Left renal cortex interstitium (tissue), 4 donors: ENCODE measurements around the gene FICD. TPM values are rescaled to one million over a fixed set of nuclear protein-coding genes. Genes with fewer than 3 reads are reported as not detected.
A peak's percentile ranks its signal among the peaks of the same experiment; 100 is the strongest.
"Not testable (repeated sequence)": the region's sequence is repeated elsewhere in the genome, so short reads cannot be mapped to it uniquely, and the experiment has no call there.

Experiments used
- DNase-seq, 4 donors: peaks; one replicate each; pipeline ENCODE4 v3.0.0-alpha.2; 2013; ENCODE audit warnings: low read depth in 4 of 4, low spot score in 2 of 4, missing footprints in 1 of 4
- polyA plus RNA-seq, 4 donors: library from polyadenylated mRNA; unstranded; fragments of 120-200 nt; gene quantifications; one replicate each; pipeline ENCODE4 v1.2.1, GENCODE V29; 2013; ENCODE audit not compliant: insufficient read length in 4 of 4

FICD gene
- 1 to 10 TPM; 3.5 to 4.3 (median 4.0) TPM for polyA plus RNA-seq

DNA sequence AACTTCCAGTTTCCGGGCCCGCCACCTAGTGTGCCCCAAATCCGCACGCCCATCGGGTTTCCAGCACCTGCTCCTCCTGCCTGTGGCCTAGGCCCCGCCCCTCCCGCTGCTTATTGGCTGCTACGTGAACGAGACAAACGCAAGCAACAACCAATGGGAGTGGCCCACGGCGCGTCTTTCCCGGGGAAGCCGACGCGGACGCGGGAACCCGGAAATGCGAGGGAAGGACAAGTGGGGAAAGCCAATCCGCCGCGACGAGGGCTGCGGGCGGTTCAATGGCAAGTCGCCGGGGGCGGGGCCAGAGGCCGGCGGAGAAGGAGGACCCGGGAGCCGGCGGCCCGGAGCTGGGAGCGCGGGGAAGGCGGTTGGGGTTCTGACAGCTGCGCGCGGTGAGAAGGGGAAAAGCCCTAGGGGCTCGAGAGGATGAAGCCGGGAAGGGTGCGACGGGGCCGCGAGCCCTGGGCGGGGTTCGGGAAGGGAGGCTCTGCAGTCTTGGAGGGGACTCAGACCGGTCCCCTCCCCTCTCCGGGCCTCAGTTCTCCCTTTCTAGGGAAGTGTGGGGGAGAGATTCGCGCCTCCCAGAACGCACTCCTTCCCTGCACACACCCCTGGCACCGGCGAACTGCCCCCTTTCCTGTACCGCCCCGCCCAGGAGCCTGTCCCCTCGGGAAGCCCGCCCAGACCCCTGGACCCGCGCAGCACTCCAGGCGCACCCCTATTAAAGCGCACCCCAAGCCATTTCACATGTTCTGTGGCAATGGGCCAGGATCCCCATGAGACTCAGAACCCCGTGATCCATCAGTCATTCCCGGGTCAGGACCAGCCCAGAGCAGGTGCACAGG is at the start of gene FICD:
TSS of gene FICD (plus strand) at position 305 of the 842 bp plus-strand sequence. CDS start 1,696 bp downstream, outside the sequence.
- DNase-seq: peak; percentile 84 to 98 (median 94)

GRCh38 chr12:108465417-108465816 is 49.7 kb upstream of the FICD start:
- DNase-seq: no peak

DNA sequence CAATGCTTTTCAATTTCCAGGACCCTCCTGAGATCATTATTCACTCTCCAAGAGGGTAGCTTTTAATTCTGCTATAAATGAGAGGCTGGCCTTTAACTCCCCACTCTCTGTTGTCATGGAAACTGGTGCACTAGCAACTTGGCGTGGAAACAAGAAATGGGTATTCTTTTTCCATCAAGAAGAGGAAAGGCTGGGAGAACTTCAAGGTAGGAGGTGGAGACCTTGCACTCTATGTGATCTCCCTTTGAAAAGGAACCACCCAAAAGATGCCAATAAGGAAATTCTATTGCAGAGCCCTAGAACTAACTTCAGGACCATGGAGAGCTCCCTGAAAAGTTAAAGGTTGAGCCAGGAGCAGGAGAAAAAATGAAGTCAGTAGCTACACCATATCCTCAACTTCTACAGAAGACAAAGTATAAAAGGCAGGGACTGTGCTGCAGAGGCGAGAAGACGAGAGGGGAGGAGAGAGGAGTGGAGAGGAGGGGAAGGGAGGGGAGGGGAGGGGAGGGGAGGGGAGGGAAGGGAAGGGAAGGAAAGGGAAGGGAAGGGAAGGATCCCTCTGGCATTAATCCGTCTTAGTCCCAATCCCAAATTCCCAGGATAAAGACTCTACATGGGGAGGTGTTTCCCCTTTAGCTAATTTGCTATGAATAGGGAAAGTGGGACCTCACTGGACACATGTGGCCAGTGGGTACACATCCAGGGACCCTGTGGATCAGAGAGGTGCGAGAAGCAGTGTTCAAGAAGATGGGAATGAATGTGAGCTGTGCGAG is 46.7 kb upstream of the FICD start:
- peak in 1 of 4 donors; percentile 66 for DNase-seq

DNA sequence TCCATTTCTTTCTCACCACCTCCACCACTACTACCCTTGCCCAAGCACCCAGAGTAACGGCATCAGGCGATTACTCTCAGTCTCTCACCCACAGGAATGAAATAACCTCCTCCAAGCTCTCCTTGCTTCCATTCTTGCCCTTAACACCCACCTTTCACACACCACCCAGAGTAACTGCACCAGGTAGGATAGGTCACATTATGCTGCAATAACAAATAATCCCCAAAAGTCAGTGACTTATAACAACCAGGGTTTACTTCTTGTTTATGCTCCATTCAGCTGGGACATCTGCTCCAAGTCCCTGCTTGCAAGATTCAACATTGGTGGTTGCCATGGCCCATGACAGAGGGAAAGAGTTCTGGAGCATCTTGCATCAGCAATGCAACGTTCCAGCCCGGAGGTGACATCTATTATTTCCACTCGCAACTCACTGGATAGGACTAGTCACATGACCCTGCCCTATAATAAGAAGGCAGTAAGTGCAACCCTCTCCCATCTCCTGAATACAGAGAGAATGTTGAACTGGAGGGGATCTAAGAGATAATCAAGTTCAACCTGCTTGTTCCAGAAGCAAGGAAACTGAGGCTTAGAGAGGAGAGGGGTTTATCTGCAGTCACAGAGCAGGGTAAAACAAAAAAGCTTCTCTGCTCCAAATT is 41.5 kb upstream of the FICD start:
- no peak for DNase-seq

DNA sequence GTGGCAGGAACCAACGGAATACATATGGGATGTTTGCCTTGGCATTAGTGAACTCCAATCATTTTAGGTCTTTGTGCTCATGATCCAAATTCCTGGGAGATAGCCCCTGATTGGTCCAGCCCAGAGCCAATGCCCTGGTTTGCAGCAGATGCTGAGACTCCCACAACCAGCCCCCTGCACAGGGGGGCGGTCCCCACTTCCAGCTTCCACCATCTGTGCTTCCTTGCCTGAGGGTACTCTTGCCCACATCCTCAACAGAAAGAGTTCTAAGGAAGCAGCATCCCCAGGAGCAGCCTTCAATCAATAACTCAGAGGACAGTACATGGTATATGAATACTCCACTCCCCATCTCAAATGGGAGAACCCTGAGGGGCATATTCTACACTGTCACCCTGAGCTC is 39.7 kb upstream of the FICD start:
- DNase-seq: no peak

DNA sequence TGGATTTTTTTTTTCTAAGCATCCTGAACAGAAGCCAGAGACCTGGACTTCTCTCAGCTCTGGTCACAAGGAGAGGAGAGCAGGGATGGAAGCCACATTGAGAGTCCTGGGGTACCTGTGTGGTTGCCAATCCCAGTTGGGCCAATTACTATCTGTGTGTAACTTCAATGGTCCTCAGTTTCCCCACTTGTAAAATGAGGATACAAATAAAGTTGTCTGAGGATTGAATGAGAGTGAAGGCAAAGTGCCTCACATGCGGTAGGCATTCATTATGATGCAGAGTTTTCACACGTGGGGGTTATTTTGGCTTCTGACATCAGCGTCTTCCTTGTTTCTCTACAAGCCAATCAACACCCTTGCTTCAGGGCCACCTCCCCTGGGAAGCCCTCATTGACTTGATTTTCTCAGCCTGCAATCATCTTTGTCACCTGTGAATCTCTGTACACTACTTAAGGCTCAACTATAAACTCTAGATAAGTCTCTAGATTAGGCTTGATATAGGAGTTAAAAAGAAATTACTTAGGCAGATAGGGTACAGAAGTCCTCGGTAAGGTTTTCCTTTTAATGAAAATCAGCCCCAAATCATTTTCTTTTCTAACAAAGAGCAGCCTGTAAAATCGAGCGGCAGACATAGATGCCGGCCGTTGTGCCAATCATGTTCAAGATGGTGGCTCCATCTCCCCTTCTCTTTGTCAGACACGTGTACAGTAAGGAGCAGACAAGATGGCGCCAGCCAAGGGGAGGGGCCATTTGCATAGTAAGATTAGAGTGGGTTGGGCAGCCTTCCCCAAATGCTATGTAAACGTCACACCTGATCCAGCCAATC is 37.8 kb upstream of the FICD start:
- no peak for DNase-seq

GRCh38 chr12:108477881-108478259 is 37.2 kb upstream of the FICD start:
- DNase-seq: no peak

DNA sequence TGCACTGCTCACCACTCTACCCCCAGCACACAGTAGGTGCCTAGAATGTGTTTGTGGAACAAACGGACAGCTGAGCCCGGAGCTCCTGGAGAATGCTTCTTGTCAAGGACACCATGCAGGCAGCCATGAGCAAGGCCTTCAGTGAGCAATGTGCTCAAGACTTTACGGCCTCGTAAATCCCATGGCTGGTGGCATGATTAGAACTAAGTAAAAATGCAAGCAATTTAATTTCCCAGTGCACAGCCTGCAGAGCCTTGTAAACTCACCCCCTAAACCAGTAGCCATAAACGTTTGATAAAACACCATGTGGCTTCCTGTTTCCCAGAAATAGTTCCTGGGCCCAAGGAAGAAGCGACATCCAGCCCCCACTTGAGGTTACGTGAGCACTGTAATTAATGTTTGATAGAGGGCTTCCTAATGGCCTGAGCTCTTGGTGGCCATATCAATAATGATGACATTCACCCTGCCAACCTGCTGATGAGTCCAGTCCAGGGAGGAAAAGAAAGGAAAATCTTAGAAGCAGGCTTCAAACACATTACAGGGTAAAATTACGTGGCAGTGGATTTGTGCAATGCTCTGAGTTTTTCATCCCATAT is 36.4 kb upstream of the FICD start:
- no peak for DNase-seq

- no peak for DNase-seq
These were observed 35.6 kb upstream of the FICD start for GRCh38 chr12:108479364-108480070.

- DNase-seq: no peak
These were observed 32.3 kb upstream of the FICD start for GRCh38 chr12:108482717-108483212.

- no peak for DNase-seq
These were observed 31.6 kb upstream of the FICD start for GRCh38 chr12:108483213-108484059.

- no peak for DNase-seq
These were observed 30.6 kb upstream of the FICD start for GRCh38 chr12:108484431-108484830.

- no peak for DNase-seq
These were observed 30.2 kb upstream of the FICD start for GRCh38 chr12:108484845-108485244.

DNA sequence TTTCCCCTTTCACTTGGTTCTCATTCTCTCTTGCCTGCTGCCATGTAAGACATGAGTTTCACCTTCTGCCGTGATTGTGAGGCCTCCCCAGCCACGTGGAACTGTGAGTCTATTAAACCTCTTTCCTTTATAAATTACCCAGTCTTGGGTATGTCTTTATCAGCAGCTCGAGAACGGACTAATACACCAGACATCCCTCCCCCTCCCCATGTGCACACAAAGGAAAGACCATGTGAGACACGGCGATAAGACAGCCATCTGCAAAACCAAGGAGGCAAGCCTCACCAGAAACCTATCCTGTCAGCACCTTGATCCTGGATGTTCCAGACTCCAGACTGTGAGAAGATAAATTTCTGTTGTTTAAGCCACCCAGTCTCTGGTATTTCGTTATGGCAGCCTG is 29.7 kb upstream of the FICD start:
- not testable (repeated sequence) for DNase-seq

DNA sequence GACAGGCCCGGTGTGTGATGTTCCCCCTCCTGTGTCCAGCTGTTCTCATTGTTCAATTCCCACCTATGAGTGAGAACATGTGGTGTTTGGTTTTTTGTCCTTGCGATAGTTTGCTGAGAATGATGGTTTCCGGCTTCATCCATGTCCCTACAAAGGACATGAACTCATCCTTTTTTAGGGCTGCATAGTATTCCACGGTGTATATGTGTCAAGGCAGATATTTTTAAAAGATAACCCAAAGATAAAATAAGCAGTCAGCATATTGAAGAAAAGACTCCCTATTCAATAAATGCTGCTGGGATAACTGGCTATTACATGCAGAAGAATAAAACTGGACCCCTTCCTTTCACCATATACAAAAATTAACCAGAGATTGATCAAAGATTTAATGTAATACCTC is 28.0 kb upstream of the FICD start:
- DNase-seq: not testable (repeated sequence)

DNA sequence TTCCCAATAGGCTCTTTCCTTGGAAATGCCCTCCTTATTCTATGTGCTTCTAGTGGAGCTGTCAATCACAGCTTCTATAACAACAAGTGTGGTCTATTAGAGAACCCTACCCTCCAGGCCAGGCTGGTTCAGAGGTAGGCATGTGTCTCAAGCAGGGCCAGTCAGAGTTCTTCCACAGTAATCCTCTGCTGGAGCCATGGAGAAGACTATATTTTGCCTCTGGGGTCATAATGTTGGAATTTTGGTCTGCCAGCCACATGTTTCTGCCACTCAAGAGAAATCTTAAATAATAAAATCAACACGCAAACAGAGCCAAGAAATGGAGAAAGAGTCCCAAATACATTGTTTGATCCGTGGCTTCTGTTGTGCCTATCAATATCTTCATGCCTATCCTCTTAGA is 23.8 kb upstream of the FICD start:
- DNase-seq: no peak

GRCh38 chr12:108495054-108495453 is 20.0 kb upstream of the FICD start:
- DNase-seq: no peak
